ENCODE data around the gene PTPRN2. TPM values are rescaled to one million over a fixed set of nuclear protein-coding genes. Genes with fewer than 3 reads are reported as not detected.

PTPRN2 gene
- total and polyA plus RNA-seq, 2 of the 13 experiments (the other 11 are each of a cell fraction or from before 2014, with no cell fraction given) = 2.5 to 24.2 TPM

- TF ChIP-seq IRF1 (CRISPR knock-in tag; IDR thresholded peaks at IDR 0.05; ENCODE audit: low read depth) (no peak), SPEN (CRISPR knock-in tag; IDR thresholded peaks at IDR 0.05; ENCODE audit: low read depth) (peak; percentile 34; the same call in 1 of the 2 replicates), NCOA1 (CRISPR knock-in tag; IDR thresholded peaks at IDR 0.05) (no peak), SRSF4 (IDR thresholded peaks at IDR 0.05; ENCODE audit: low read depth, low read length, poor library complexity, severe bottlenecking) (no peak), SIN3A (IDR thresholded peaks at IDR 0.05; ENCODE audit: borderline replicate concordance, low read depth, low read length) (no peak), ZNF556 (CRISPR knock-in tag; IDR thresholded peaks at IDR 0.05; ENCODE audit: borderline replicate concordance) (no peak), DMTF1 (CRISPR knock-in tag; IDR thresholded peaks at IDR 0.05) (no peak), ZNF20 (CRISPR knock-in tag; IDR thresholded peaks at IDR 0.05) (no peak), BRD4 (CRISPR knock-in tag; IDR thresholded peaks at IDR 0.05) (no peak), ZNF256 (CRISPR knock-in tag; conservative IDR thresholded peaks at IDR 0.05) (no peak), SIN3B (IDR thresholded peaks at IDR 0.05; ENCODE audit: low read length) (no peak), THAP8 (CRISPR knock-in tag; IDR thresholded peaks at IDR 0.05; ENCODE audit: borderline replicate concordance) (no peak), HCFC1 (IDR thresholded peaks at IDR 0.05; ENCODE audit: low read depth, low read length) (no peak), SIX1 (CRISPR knock-in tag; IDR thresholded peaks at IDR 0.05; ENCODE audit: borderline replicate concordance) (no peak), ELF4 (CRISPR knock-in tag; IDR thresholded peaks at IDR 0.05; ENCODE audit: borderline replicate concordance) (no peak), ADNP (CRISPR knock-in tag; IDR thresholded peaks at IDR 0.05) (no peak), EP300 (IDR thresholded peaks at IDR 0.05; ENCODE audit: low read depth in 2 of 2, low read length in 2 of 2) (no peak), EP300 (CRISPR knock-in tag; IDR thresholded peaks at IDR 0.05; ENCODE audit: borderline replicate concordance) (no peak), ZNF576 (CRISPR knock-in tag; IDR thresholded peaks at IDR 0.05) (no peak), IKZF4 (CRISPR knock-in tag; IDR thresholded peaks at IDR 0.05; ENCODE audit: borderline replicate concordance, low read depth, not compliant biosample characterization) (peak; percentile 52), RAD21 (CRISPR knock-in tag; IDR thresholded peaks at IDR 0.05) (no peak), SAFB2 (CRISPR knock-in tag; IDR thresholded peaks at IDR 0.05; ENCODE audit: borderline replicate concordance, low read depth) (no peak), ZNF616 (CRISPR knock-in tag; IDR thresholded peaks at IDR 0.05; ENCODE audit: low read depth) (no peak), WIZ (CRISPR knock-in tag; IDR thresholded peaks at IDR 0.05) (no peak), SMARCC2 (IDR thresholded peaks at IDR 0.05) (no peak), ATM (IDR thresholded peaks at IDR 0.05; ENCODE audit: borderline replicate concordance) (no peak), RELA (CRISPR knock-in tag; IDR thresholded peaks at IDR 0.05) (no peak)
Observed at GRCh38 chr7:157568770-157569584, 1018.6 kb downstream of the PTPRN2 start (continued).
